LHCN-M2 (cell line): ENCODE data around the gene PDE7B. TPM values are rescaled to one million over a fixed set of nuclear protein-coding genes. Genes with fewer than 3 reads are reported as not detected.

Experiments used
- DNase-seq: peaks from one replicate; pipeline ENCODE4 v3.0.0-alpha.2; 2012; ENCODE audit warnings: low read depth
- total RNA-seq: library from RNA; depleted of rRNA; stranded (reverse); fragments of >200 nt; gene quantifications from 2 replicates; pipeline ENCODE4 v1.2.3, GENCODE V29; 2014

The PDE7B gene
- total RNA-seq, 1 experiment from 2014 or later, result 1.5 TPM

DNA sequence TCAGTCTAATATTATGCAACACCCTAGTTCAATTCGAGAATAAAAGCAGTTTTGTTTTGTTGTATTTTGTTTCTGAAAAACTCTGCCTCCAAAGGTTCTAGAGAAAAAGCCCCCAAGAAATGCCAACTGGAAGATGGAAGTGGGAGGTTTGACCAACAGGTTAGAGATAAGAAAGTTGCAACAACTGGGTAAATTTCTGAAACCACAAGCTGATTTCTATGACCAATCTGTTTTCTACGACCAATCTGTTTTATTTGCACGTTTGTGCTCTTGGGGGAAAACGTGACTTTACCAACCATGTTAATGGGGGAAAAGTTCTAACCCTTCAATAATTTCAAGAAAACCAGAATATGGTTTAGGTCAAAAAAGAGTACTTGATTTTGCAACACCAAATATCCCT lies 173.2 kb downstream of the PDE7B start:
- DNase-seq, result no peak

DNA sequence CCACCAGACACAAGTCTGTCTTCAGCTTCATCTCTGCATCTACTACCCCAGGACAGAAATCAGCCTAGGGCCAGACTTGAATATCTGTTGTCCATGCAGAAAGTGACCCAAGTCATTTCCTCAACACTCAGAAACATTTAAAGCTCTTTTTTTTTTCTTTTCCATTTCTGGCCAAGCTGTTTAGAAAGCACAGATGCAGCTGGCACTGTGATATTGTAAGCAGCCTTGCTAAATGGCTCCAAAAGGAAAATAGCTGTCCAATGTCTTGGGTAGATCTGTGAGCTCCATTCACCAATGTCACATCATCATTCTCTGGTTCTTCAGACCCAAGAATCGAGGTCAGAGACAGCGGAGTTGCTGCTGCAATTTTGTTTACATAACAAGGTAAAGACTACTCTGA lies 174.2 kb downstream of the PDE7B start:
- no peak for DNase-seq

DNA sequence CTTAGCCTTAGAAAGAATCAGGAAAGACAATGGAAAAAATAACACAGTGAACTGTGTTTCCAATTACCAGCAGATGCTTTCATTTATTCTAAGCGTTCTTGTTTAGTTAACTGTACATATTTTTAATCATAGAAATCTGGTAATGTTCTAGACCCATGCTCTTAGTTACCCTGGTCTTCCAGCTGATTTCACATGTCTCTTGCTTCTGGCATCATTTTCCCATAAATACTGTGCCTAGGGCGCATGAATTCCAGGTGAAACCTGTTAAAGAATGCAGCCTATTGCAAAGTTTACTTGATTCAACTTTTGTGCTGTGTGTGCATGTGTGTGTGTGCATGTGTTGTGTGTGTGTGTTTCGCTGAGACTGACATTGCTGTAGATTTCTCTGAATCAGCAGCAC lies 178.6 kb downstream of the PDE7B start:
- no peak for DNase-seq

DNA sequence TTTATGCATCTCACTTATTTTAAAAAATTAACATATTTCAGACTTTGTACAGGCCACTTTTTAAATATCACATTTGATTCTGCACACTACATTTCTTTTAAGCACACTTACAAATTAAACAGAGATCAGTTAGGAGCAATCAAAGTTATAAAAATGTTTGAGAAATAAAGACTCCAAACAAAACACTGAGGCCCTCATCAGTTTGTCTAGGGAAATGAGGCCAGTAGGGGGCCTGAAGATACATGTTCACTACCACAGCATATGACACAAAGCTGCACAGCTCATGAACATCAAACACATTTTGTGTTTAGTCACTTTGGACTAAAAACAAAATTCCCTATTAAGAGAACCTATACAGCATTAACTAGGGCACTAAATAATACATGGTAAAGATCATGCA lies 180.5 kb downstream of the PDE7B start:
- peak; percentile 54 for DNase-seq

DNA sequence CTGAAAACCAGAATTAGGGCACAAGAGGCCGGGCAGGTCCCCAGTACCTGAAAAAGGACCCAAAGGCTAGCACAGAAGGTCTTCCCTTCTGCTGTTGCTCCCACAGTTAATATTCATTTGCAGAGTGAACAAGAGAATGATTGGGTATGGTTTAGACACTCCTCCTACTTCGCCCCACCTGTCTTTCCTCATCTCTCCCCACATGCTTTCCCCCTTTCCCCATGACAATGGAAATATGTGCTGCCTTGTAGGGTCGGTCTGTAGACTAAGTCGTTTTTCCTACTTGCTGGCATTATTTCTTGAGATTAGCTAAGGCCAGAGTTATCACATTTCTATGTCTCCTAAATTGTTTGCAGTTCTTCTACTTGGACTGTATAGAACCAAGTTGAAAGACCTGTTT lies 181.9 kb downstream of the PDE7B start:
- DNase-seq, result no peak

DNA sequence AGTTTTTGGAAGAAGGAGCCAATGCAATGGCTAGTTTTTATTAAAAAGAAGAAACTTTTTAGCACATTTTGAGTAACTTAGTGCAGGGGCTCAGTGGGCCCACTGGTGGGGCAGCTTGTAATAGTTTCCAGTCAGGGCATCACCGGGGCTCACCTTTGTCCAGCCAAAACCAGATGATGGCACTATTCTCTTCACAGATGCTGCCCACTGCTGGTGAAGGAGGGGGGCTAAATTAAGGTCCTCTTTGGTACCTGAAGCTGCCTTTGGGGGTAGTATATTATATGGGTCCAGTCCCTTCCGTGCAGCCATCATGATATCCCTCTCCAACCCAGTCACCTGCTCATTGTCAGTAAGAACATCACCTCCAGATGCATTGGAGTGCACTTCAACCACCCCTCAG lies 182.9 kb downstream of the PDE7B start:
- no peak for DNase-seq

DNA sequence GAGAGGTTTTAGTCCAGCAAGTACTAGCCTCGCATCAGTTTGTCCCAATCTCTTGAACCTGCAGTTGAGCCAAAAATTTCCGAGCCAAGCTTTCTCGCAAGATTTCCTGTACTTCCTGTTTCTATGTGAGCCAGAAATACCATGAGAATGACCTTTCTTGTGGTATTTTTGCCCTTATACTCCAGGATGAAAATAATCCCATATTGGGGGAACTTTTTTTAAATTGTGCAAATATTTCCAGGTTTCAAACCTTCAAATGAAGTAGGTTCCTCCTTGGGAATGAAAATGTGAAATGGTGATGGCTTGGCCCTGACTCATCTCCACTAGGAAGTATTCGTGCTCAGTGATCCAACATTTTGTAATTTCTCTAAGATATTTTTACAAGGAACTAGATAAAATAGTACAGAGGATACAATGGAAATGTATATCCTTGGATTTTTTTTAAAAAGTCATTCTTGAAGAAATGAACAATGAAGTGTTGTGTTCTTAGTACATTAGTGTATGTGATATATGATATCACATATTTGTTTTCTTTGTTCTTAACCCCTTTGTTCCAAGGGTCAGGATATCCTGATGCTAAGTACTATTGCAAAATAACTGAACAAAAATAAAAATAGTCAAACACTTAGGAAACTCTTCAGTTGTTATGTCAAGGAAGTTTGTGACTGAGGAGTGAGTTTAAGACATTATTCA lies 184.0 kb downstream of the PDE7B start:
- peak; percentile 65 for DNase-seq

DNA sequence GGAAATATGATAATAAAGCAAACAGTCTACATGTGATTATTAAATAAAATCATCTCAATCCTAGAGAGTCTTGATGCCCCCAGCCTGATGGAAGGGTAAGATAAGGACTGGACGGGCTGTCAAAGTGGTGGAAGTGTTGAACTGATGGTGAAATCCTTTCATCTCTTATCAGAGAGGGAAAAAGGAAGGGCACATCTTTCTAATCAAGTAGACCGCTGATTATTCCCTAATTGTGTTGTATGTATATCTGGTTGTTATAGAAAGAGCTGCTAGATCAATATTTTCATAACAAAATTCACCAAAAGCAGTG lies 184.5 kb downstream of the PDE7B start:
- DNase-seq, result no peak

DNA sequence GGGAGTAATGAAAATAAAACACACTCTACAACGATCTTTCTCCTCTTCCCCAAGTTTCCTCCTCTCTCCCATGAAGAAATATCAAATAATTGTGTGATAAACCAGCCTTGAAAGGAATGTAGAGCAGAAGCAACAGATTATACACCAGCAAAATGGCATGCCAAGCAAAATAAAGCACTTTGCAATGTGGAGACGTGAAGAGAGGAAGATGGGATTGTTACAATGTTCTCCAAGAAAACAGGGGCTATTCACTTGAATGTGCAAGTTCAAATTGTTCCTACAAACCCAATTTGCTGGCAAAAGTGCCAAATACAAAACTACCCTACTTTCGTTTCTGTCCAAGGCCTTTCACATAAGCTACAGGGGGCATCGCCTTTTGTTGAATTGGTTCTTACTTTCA lies 185.1 kb downstream of the PDE7B start:
- DNase-seq, result no peak

DNA sequence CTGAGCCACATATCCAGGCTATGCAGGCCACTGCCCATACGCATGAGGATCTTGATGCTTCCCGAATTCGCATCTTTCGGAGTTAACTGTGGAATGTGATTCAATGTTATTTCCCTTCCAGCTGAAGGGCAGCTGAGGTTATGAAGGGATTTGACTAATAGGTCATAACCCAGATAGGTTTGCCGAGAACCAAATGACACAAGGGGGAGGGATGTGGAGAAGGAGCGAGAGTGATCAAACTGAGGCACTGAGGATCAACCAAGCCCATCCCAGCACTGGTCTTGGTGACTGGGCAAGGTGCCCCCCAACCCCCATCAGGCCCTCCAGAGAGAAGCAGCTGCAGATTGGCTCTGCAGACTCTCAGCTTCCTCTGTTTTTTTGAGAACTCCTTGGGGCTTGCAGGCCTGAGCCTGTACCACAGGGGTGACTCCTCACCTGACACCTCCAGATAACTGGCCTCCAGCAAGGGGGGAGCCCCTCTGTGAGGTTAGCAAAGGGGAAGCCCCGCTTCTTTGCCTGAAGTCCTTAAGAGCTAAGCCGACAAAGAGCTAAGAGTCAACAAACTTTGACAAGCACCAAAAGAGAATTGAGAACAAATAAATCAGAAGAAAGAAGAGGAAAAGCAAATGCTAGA lies 185.9 kb downstream of the PDE7B start:
- DNase-seq, result peak; percentile 32

DNA sequence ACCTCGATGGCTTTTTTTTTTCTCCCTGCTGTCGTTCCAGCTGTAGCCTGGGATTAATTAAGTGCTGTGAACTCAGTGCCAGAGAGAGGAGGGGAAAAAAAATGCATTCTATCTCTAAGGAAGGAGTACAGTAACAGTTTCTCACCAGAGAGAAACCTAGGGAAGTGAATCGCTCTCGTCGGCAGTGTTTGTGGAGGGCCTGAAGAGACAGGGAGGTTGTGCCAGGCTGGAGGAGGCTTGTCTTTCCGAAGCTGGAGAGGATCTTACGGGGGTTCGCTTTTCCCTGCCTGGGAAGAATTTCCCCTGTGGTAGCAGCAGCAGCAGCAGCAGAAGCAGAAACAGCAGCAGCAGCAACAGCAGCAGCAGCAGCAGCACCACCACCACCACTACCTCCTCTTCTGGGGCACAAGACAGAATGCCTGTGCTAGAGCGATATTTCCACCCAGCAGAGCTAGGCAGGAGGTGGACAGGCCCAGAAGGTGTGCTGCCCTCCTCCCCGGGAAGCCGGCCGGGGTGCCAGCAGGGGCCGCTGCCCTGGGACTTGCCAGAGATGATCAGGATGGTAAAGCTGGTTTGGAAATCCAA lies 186.5 kb downstream of the PDE7B start:
- DNase-seq, result peak; percentile 36

DNA sequence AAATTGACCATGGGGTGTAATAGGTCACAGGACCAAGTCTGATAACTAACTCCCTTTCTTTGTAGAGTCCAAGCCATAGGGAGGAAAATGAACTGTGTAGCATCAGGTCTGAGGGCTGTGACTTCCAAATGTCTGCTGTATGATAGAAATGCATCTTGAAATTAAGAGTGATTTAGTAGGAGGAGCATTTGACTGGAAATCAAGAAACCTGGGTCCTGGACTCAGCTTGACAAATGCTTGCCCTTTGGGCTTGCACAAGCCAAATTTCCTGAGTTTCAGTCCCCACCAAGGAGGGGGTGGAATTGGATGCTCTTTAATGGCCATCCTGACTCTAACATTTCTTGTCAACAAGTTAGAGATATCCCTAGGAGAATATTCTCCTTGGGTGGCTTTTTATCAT lies 187.0 kb downstream of the PDE7B start:
- DNase-seq, result no peak

DNA sequence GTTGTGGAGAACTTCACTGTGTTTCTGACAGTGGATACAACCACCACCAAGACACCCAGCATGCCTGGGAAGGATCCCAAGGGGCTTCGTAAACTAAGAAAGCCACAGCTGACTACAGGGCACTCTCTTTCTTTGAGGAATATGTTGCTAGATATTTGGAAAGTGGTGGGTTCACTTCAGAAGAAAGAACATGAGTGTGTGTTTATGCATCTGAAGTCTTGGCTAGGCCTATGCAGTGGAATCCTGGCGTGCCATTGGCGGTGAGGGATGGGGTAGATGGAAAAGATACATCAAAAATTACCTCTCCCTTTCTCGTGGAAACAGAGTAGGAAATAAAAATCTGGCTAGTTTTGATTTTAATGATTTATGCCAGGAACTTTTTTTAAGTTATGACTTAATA lies 187.7 kb downstream of the PDE7B start:
- DNase-seq, result no peak

DNA sequence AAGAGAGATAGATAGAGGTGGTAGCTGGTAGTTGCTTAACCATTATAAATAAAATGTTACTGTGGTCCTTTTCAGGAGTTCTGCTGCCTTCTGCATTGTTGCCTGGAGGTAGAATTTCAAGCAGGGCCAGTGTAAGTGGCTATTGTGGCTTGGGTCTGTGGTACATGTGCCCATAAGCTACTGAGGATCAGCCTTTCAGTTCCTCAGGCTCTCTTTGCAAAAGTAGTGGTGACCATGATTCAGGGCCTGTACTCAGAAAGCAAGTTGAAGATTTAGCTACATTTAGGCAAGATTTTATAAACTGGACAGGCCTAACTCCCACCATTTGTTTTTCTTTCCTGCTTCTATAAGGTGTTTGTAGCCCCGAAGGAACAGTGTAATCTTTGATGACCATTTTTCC lies 199.0 kb downstream of the PDE7B start:
- DNase-seq, result no peak

DNA sequence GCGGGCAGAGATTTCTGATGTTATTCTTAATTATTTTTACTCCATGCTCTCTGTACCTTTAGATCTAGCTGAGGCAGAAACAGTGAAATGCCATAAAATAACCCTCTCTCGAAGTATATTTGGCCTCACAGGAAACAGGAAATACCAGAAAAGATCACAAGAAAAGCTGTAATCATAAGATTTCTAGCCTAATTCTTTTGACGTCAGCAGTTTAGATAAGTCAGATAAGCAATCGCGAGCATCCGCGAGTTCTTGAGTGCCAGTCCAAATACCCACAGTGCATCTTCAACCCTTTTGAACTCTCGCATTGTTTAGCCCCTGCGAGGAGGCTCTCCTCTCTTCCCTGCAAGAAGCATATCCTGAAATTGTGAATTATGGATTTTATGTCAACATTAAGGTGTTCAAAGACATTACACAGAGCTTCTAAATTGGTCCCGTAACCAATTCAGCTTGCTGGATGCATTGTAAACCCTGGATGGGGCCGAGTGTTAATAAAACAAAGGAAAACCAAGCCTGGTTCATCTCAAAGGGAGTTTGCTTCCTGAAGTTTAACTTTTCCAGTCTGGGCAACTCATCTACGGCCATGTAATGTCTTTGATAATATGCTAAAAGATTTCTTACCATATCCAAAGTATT lies 199.8 kb downstream of the PDE7B start:
- no peak for DNase-seq

DNA sequence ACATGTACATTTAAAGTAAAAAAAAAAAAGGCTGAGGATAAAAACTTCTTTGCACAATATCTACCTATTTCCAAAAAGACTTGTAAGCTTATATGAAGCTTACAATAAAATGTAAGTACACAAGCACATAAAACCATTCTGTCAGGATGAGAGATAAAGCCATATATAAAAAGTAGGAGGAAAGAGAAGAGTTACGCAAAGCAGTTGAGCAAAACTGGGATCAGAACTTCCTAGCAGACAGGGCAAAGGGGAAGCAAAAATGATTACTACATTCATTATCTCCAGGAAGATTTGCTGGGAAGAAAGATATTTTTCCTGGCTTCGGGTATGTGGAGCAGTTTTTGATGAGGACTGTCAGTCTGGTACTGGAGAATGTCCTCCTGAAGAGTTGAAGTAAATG lies 200.5 kb downstream of the PDE7B start:
- no peak for DNase-seq

DNA sequence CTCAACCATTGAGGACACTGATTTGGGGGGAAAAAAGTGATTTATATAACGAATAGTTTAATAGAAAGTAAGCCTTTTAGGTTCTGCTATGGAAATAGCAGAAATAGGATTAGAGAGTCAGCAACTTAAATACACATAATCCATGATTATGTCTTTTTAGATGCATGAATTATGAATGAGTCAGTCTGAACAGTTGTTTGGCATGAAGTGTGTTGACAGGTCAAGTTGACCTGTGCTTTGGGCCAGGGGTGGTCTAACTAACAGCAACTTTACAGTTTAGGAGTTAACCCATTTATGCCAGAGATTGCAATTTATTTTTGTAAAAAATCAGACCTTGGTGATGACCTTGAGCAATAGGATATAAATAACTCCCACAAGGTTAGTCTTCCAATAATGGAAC lies 207.4 kb downstream of the PDE7B start:
- peak; percentile 73 for DNase-seq

DNA sequence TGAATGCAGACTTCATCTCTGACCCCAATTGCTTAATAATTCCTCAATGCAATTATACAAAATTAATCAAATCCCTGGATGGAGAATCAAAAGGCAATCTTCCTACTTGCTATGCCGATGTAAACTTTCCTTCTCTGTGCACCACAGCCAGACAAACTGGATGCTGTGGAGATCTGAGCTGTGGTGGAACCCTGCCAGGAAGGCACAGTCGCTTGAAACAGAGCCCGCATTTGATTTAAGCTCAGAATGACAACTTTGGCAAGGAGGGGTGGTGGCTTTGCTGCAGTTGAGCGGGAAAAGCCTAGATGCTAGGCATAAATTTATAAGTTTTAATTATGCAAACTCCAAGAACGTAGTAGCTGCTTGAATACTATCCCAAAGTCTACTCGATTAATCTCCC lies 207.8 kb downstream of the PDE7B start:
- no peak for DNase-seq

DNA sequence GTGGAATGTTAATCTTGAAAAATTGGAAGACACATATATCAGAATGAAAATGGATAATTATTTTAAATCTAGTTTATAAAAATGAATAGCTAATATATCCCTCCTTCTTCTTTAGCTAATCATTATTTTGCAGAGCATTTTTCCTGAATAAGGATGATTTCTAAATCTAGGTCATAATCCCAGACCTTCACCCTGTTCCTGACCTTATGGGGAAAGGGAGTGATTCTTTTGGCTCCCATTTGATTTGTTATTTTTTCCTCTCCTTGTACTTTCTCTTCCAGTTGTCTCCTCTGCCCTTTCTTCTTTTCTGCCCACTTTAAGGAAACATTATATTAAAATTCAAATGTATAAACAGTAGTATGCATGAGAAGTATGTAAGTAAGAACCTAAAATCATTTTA lies 208.6 kb downstream of the PDE7B start:
- no peak for DNase-seq

DNA sequence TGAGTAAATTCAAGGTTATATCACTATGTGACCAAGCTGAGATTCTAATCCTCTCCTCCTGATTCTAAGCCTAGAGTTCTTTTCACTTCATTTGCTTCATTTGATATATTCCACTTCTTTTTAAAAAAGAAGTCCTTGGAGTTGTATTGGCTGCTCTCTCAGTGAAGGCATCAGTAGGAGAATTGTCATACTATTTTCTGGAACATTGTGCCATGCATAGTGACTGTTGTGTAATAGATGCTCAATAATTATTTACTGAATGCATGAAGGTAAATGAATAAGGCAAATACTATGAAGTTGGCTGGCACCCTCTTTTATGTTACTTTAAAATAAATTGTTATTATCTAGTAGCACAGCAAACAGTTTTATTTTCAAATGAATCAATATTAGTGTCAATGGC lies 209.3 kb downstream of the PDE7B start:
- no peak for DNase-seq

DNA sequence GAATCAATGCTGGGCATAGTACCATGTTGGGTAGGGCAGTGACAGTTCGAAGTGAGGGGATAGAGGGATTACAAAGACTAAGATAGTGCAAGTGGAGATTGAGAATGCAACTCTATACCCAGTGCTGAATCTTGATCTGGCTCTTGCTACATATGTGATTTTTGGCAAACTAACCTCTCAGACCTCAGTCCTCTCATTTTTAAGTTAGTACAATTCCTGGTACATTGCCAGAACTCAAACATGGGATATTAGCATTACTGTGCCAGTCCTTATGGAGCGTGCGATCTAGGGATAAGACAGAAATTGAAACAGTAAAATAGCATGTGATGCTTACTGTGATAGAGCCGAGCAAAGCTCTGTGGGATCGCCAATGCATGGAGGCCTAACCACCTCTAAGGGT lies 210.2 kb downstream of the PDE7B start:
- DNase-seq, result no peak

DNA sequence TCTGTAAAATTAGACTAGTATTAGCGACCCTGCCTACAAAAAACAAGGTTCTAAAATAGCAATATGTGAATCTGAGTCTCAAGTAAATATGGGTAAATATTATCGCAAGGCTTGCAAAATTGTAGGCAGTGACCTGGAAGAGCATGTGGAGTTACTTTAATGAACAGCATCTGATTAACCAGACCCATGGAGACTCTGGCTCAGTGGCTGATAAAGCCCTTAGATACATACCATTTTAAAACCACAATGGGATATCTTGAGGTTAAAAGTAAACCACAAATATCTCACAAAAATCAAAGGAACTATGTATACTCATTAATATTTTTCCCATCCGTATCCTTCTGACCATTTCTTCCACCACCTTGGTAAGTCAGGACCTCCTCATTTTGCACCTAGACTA lies 211.6 kb downstream of the PDE7B start:
- DNase-seq, result no peak

DNA sequence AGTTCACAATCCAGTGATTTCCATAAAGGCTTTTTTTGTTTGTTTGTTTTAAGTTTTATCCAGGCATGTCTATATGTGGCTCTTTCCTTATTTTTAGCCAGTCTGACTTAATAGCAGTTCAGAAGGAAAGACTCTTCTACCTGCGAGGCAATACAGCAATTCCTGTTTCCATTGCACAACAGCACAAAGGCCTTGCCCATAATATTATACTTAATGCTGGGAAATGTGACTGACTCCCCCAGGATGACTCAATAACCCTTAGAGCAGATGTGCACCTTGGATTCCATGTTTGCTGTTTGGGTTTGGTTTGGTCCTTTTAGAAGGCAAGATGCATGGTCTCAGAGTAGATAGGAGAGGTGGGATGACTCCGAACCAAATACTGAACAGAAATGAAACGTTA lies 214.5 kb downstream of the PDE7B start:
- peak; percentile 55 for DNase-seq
